Calu3 (cell line): ENCODE measurements around the gene CIT. TPM values are rescaled to one million over a fixed set of nuclear protein-coding genes. Genes with fewer than 3 reads are reported as not detected.

Experiments
- BruUV-seq: library from RNA; stranded (reverse); fragments of 400-500 nt; replicated peaks from 2 replicates; lab custom pipeline; 2021; lab: Mats Ljungman, UMichigan
- CTCF ChIA-PET: fragments of 300-600 bp; sonication (Branson Sonifier 250); formaldehyde crosslinking; loops from one replicate; lab custom pipeline; 2022; ENCODE audit warnings: antibody characterized with exemption; lab: Charles Lee
- DNase-seq: peaks from one replicate; pipeline ENCODE4 v3.0.0; 2022
- H3K27ac Mint-ChIP-seq: one replicate; pipeline ENCODE4 v1.8.0; 2022; ENCODE audit warnings: mixed read lengths; ENCODE audit not compliant: unreplicated experiment
- H3K27me3 Mint-ChIP-seq: one replicate; pipeline ENCODE4 v1.8.0; 2022; ENCODE audit warnings: mixed read lengths; ENCODE audit not compliant: unreplicated experiment
- H3K36me3 Mint-ChIP-seq: one replicate; pipeline ENCODE4 v1.8.0; 2022; ENCODE audit warnings: mild to moderate bottlenecking, moderate library complexity, mixed read lengths; ENCODE audit not compliant: insufficient read depth, unreplicated experiment
- H3K4me1 Mint-ChIP-seq: one replicate; pipeline ENCODE4 v1.8.0; 2022; ENCODE audit warnings: mild to moderate bottlenecking, low read depth, mixed read lengths; ENCODE audit not compliant: unreplicated experiment
- H3K4me3 Mint-ChIP-seq: one replicate; pipeline ENCODE4 v1.8.0; 2022; ENCODE audit warnings: mild to moderate bottlenecking, low read depth, moderate library complexity, mixed read lengths; ENCODE audit not compliant: unreplicated experiment
- H3K9me3 Mint-ChIP-seq: one replicate; pipeline ENCODE4 v1.8.0; 2022; ENCODE audit warnings: low read depth, mixed read lengths; ENCODE audit not compliant: unreplicated experiment
- CTCF ChIP-seq: fragments of 200-600 bp; IDR thresholded peaks from one replicate; pipeline ENCODE4 v1.8.0; 2022; ENCODE audit warnings: antibody characterized with exemption; ENCODE audit not compliant: unreplicated experiment
- intact Hi-C: fragments of 100-400 bp; cut with micrococcal nuclease; formaldehyde crosslinking; loops from one replicate; pipeline ENCODE4 v1.10.0; 2022; ENCODE audit not compliant: unreplicated experiment
- total RNA-seq: library from RNA; stranded (reverse); gene quantifications from 2 replicates; pipeline ENCODE4 v1.2.3, GENCODE V29; 2022

The CIT gene
- total RNA-seq, 1 experiment from 2014 or later = 82.3 TPM

GRCh38 chr12:119748497-119748896 is 128.6 kb downstream of the CIT start:
- Mint-ChIP-seq H3K27me3 (no peaks in the 10 kb centered on the region), H3K36me3 (peaks cover 10% of the 10 kb centered on the region), H3K4me3 (no peak overlapping the region), H3K4me1 (no peaks in the 10 kb centered on the region), H3K9me3 (peaks cover 11% of the 10 kb centered on the region), H3K27ac (no peak overlapping the region)
- CTCF ChIA-PET = no interaction called here
- TF ChIP-seq CTCF = no peak
- BruUV-seq = no TSS peak
- intact Hi-C loops = no loop called here
- DNase-seq = no peak

GRCh38 chr12:119746169-119746568 is 131.0 kb downstream of the CIT start:
- Mint-ChIP-seq H3K27me3 (no peaks in the 10 kb centered on the region), H3K27ac (no peak overlapping the region), H3K4me3 (no peak overlapping the region), H3K36me3 (peaks cover 11% of the 10 kb centered on the region), H3K4me1 (no peaks in the 10 kb centered on the region), H3K9me3 (peaks cover 15% of the 10 kb centered on the region)
- no TSS peak for BruUV-seq
- CTCF ChIA-PET = interaction anchor here (0.6 kb wide), 1 partner anchor 52 kb away, joined by 3 read pairs; no protein-coding TSS in a partner anchor
- no peak for TF ChIP-seq CTCF
- no peak for DNase-seq
- intact Hi-C loops = no loop called here

- H3K4me1 Mint-ChIP-seq = no peaks in the 10 kb centered on the region
- no peak overlapping the region for H3K27ac Mint-ChIP-seq
- DNase-seq = no peak
- intact Hi-C loops = no loop called here
- TF ChIP-seq CTCF = no peak
- peaks cover 11% of the 10 kb centered on the region for H3K36me3 Mint-ChIP-seq
- no peaks in the 10 kb centered on the region for H3K27me3 Mint-ChIP-seq
- no TSS peak for BruUV-seq
- CTCF ChIA-PET = no interaction called here
- H3K4me3 Mint-ChIP-seq = no peak overlapping the region
- H3K9me3 Mint-ChIP-seq = peaks cover 15% of the 10 kb centered on the region
These were observed 132.1 kb downstream of the CIT start for GRCh38 chr12:119744900-119745606.

- TF ChIP-seq CTCF = no peak
- peaks cover 11% of the 10 kb centered on the region for H3K36me3 Mint-ChIP-seq
- BruUV-seq = no TSS peak
- H3K4me1 Mint-ChIP-seq = no peaks in the 10 kb centered on the region
- CTCF ChIA-PET = no interaction called here
- intact Hi-C loops = no loop called here
- no peaks in the 10 kb centered on the region for H3K27me3 Mint-ChIP-seq
- no peak for DNase-seq
- peaks cover 15% of the 10 kb centered on the region for H3K9me3 Mint-ChIP-seq
- H3K4me3 Mint-ChIP-seq = no peak overlapping the region
- H3K27ac Mint-ChIP-seq = no peak overlapping the region
These were observed 134.4 kb downstream of the CIT start for GRCh38 chr12:119742700-119743099.
